ENCODE results near the gene DCST1.

DNA sequence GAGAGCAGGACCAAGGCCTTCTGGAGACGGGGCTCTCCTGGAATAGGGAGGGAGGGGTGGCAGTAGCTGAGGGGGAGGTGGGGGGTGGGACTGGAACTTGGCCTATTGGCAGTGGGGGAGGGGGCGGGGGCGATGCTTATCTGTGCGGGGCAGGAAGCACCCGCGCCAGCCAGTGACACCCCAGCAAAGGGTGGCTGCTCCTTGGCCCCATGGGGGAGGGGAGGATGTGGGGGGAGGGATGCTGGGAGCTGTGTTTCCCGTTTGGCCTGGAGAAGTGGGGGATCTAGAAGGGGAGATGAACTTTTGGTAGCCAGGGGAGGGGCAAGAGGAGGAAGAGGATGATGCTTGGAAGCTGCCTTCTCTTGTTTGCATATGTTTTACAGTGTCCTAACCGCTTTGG lies 20.0 kb upstream of the DCST1 start:
- TF ChIP-seq, protein P1, sequence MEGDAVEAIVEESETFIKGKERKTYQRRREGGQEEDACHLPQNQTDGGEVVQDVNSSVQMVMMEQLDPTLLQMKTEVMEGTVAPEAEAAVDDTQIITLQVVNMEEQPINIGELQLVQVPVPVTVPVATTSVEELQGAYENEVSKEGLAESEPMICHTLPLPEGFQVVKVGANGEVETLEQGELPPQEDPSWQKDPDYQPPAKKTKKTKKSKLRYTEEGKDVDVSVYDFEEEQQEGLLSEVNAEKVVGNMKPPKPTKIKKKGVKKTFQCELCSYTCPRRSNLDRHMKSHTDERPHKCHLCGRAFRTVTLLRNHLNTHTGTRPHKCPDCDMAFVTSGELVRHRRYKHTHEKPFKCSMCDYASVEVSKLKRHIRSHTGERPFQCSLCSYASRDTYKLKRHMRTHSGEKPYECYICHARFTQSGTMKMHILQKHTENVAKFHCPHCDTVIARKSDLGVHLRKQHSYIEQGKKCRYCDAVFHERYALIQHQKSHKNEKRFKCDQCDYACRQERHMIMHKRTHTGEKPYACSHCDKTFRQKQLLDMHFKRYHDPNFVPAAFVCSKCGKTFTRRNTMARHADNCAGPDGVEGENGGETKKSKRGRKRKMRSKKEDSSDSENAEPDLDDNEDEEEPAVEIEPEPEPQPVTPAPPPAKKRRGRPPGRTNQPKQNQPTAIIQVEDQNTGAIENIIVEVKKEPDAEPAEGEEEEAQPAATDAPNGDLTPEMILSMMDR (conservative IDR thresholded peaks at IDR 0.05), result no peak
- TF ChIP-seq ZFX (IDR thresholded peaks at IDR 0.05), result no peak

Data from C4-2B (cell line).